ENCODE data around the gene SLC2A4.

Gene SLC2A4

DNA sequence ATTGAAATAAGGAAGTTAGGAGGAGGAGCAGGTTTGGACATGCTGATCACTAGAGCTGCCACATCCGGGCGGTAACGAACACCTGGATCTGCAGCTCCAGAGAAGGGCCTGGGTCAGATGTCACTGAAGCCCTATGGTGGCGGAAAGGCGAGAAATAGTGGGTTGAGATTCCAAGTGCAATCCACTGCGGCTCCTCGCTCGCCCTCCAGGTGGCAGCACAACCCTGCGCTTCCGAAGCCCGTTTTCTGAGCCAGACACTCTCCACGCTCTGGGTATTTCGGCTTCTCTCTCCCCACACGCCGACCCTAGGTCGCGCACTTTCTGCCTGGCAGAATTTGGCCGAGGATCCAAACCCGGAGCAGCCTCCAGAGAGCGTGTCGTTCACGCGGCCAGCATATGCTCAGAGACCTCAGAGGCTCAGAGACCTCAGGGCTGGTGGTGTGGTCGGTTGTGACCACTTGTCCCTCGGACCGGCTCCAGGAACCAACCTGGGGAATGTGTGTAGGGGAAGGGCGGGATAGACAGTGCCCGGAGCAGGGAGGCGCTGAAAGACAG is 922 bp upstream of the SLC2A4 start:
- no peak for DNase-seq

- no peak for DNase-seq
Observed at GRCh38 chr17:7281953-7282751, 634 bp downstream of the SLC2A4 start.

GRCh38 chr17:7282752-7283321 is 1.3 kb downstream of the SLC2A4 start:
- no peak for DNase-seq

DNA sequence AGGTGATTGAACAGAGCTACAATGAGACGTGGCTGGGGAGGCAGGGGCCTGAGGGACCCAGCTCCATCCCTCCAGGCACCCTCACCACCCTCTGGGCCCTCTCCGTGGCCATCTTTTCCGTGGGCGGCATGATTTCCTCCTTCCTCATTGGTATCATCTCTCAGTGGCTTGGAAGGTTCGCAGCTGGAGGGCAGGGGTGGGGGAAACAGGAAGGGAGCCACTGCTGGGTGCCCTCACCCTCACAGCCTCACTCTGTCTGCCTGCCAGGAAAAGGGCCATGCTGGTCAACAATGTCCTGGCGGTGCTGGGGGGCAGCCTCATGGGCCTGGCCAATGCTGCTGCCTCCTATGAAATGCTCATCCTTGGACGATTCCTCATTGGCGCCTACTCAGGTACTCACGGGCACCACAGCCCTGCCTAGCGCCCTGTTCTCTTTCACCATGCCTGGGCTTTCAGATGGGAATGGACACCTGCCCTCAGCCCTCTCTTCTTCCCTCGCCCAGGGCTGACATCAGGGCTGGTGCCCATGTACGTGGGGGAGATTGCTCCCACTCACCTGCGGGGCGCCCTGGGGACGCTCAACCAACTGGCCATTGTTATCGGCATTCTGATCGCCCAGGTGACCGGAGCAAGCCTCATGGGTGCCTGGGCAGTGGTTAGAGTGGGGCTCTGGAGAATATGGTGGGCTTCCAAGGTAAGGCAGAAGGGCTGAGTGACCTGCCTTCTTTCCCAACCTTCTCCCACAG is 2.1 kb downstream of the SLC2A4 start:
- DNase-seq, result no peak

DNA sequence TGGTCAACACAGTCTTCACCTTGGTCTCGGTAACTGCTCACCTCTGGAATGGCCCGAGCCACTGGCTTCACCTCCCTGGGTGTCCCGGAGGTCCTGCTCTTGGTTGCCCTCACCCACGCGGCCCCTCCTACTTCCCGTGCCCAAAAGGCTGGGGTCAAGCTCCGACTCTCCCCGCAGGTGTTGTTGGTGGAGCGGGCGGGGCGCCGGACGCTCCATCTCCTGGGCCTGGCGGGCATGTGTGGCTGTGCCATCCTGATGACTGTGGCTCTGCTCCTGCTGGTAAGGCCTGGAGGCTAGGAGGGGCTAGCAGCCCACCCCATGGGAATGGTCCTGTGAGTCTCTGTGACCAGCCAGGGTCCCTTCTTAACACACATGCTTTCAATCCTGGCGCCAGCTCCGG is 3.4 kb downstream of the SLC2A4 start:
- DNase-seq, result no peak

DNA sequence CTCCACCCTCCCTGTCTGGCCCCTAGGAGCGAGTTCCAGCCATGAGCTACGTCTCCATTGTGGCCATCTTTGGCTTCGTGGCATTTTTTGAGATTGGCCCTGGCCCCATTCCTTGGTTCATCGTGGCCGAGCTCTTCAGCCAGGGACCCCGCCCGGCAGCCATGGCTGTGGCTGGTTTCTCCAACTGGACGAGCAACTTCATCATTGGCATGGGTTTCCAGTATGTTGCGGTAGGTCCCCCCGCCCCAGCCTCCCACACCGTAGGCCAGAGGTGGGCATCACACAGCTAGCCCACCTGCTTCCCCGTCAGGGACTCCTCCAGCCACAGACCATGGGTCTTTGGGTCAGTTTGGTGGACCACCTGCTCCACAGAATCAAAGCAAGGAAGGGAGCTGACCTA is 4.2 kb downstream of the SLC2A4 start:
- DNase-seq, result no peak

- DNase-seq, result no peak
Observed at GRCh38 chr17:7289256-7290032, 7.9 kb downstream of the SLC2A4 start.

DNA sequence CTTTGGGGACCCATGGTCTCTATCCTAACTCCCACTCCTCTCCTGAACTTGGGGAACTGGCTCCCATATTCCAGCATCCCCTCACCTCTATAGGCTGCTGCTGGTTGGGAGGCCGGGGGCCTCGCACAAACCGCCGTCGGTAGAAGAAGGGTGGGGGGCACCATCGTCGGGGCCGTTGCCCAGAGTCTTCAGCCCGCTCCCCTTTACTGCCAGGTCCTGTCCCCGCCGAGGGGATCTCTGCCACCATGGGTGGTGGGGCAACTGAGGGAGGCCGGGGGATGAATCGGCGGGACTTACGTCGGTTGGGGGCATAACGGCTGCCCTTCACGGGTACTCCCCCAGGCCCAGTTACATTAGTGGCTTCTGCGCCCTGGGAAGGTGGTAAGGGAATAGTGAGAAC is 8.6 kb downstream of the SLC2A4 start:
- DNase-seq, result no peak

DNA sequence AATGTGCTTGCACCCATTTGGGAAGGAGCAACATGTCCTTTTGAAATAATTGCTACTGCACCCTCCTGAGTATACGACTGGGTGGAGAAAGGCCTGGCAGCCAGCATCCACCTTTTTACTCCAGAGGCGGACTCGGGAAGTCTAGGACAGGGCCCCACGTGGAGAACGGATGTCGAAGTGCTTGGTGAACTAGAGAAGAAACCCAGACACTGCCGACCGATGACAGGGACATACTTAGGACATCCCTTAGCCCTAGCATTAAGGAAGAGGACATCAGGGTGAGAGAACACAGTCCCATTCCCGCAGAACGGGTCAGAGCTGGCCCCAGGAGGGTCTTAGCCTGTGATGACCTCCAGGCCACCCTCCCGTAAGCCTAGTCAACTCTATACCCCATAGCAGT is 9.2 kb downstream of the SLC2A4 start:
- DNase-seq, result no peak

- DNase-seq, result no peak
Observed at GRCh38 chr17:7292194-7292593, 10.7 kb downstream of the SLC2A4 start.

- DNase-seq, result no peak
Observed at GRCh38 chr17:7292729-7293128, 11.2 kb downstream of the SLC2A4 start.

DNA sequence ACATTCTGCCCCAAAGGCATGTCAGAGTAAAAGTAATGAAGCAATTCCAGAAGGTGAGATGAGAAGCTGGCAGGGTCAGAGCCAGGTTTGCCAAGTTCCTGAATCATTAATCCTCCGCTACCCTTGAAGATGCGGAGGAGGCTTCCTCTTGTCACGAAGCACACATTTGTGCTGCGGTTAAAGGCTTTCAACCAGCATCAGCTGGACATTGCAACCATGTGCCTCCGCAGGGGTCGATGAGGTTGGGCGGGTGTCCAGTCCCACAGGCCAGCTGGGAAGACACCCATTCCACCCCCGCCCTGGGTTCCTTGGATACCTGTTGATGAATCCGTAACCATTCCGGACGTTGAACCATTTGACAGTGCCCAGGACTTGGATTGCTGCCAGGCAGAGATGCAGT is 11.6 kb downstream of the SLC2A4 start:
- no peak for DNase-seq

- DNase-seq, result no peak
Observed at GRCh38 chr17:7293816-7294613, 12.5 kb downstream of the SLC2A4 start.

- no peak for DNase-seq
Observed at GRCh38 chr17:7294614-7295153, 13.2 kb downstream of the SLC2A4 start, which contains the start of gene YBX2. Gene YBX2, minus strand, starts transcription at chr17:7294639. Its CDS starts 139 bp downstream, at chr17:7294500.

DNA sequence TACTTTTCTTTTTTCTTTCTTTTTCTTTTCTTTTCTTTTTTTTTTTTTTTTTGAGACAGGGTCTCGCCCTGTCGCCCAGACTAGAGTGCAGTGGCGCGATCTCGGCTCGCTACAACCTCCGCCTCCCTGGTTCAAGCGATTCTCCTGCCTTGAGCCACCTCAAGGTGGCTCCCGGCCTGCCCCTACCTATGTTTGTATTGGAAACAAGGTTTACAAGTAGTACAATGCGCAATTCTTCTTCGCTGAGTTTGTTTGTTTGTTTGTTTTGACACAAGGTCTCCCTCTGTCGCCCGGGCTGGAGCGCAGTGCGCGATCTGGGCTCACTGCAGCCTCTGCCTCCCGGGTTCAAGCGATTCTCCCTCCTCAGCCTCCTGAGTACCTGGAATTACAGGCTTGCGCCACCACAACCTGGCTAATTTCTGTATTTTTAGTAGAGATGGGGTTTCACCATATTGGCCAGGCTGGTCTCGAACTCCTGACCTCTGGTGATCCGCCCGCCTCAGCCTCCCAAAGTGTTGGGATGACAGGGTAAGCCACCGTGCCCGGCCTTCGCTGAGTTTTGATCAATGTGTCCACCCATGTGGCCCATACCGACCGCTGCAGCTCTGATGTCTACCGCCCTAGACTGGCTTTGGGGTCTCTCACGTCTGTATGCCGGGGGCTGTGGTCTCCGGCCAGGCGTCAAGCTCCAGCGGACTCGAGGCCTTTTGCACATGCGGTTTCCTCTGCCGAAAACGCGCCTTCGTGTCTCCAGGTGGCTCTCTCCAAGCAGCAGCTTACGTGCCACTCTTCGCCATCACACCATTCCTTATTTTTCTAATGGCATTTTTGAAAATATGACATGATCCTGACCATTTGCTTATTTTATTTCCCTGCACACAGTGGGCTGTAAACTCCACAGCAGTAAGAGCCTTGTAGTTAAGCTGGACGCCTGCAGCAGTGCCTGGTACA is 14.0 kb downstream of the SLC2A4 start:
- DNase-seq, result no peak

GRCh38 chr17:7296189-7296861 is 14.8 kb downstream of the SLC2A4 start:
- no peak for DNase-seq

DNA sequence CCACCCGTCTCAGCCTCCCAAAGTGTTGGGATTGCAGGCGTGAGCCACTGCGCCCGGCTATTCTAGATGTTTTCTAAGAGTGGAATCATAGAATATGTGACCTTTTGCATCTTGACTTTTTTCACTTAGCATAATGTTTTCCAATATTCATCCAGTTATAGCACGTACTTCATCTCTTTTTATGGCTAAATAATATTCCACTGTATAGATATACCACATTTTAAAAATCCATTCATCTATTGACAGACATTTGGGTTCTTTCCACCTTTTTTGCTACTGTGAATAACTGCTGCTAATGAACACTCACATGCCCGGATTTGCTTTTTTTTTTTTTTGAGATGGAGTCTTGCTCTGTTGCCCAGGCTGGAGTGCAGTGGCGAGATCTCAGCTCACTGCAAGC is 22.7 kb downstream of the SLC2A4 start:
- no peak for DNase-seq

DNA sequence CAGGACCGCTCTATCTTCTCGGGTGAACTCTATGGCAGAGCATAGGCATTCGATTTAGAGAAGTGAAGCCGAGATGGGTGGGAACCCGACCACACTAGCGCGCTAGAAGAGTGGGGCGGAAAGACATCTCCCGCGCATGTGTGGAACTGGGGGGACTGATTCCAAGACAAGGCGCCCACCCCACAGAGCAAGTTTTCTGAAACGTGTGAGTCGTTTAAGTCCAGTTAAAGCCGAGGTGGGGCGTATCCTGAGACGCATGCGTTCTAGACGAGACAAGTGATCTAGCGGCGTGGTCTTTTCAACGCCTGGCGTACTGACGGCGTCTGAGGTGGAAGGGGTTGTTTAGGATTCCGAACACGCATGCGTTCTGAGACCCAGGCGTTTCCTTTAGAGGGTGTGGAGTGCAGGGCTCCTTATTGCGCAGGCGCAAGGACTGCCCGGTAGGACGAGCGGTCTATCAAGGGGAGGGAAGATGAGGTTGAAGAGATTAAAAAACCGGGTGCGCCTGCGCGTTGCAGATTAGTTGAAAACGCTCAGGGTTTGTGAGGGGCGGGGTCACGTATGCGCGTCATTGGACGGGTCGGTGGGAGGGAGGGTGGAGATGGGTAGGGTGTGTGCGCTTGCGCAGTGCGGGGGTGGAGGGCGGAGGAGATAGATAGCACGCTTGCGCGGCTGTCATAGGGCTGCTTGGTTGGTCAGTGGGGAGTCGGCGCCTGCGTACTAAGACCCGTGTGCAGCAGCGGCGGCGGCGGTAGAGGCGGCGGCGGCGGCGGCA is 25.6 kb downstream of the SLC2A4 start, which contains the start of gene EIF5A:
Gene EIF5A (plus strand): TSS at position 718 of the 775 bp plus-strand sequence. CDS start 2,008 bp downstream, outside the sequence.
- peak; percentile 98 for DNase-seq
